Astrocyte of the cerebellum (primary cell): ENCODE results near the gene MISFA.

Experiments
- DNase-seq: peaks from one replicate; pipeline ENCODE4 v3.0.0-alpha.2; 2011; ENCODE audit warnings: low read depth
- H3K4me3 ChIP-seq: 2 replicates; pipeline ENCODE4 v1.5.1; 2011; ENCODE audit warnings: mild to moderate bottlenecking, low read depth, low read length, moderate library complexity
- CTCF ChIP-seq: IDR thresholded peaks from 2 replicates; pipeline ENCODE4 v1.5.1; 2012; ENCODE audit warnings: low read length, low read depth, moderate library complexity, mild to moderate bottlenecking; ENCODE audit errors: missing control alignments
- in situ Hi-C: cut with HindIII; loops from 2 replicates; pipeline ENCODE4 v1.10.0; 2017; ENCODE audit warnings: low sequenced_read_pairs

The MISFA gene

GRCh38 chr11:18594999-18595749, 4.4 kb upstream of the MISFA start:
- in situ Hi-C loops: loop anchor here (5.0 kb wide), 1 partner anchor 37 kb away; the partner anchor contains the start of gene SPTY2D1
- TF ChIP-seq CTCF: no peak
- DNase-seq: no peak
- no peak overlapping the region for H3K4me3 ChIP-seq

GRCh38 chr11:18600915-18601569, 1.5 kb downstream of the MISFA start:
- H3K4me3 ChIP-seq: no peak overlapping the region
- in situ Hi-C loops: no loop called here
- no peak for DNase-seq
- TF ChIP-seq CTCF: no peak

DNA sequence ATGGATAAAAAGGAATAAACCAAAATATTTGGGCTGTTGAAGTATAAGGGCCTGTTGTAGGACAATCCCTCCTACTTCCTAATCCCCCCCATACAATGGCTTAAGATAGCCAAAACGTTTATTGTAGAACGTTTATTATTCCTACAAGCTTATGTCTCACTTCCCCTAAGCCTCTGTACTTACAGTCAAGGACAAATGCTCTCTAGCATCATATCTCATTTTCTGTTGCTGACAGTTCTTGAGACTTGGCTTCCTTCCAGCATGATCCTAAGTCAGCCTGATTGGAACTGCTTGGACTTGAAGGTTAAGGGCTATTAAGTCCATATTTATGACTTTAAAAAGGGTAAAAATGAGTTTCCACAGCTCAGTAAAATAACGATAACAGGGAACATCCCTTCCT, 8.8 kb downstream of the MISFA start:
- no peak for DNase-seq
- H3K4me3 ChIP-seq: no peak overlapping the region
- in situ Hi-C loops: no loop called here
- no peak for TF ChIP-seq CTCF

GRCh38 chr11:18611196-18611595, 11.6 kb downstream of the MISFA start:
- in situ Hi-C loops: no loop called here
- no peak overlapping the region for H3K4me3 ChIP-seq
- TF ChIP-seq CTCF: no peak
- no peak for DNase-seq

DNA sequence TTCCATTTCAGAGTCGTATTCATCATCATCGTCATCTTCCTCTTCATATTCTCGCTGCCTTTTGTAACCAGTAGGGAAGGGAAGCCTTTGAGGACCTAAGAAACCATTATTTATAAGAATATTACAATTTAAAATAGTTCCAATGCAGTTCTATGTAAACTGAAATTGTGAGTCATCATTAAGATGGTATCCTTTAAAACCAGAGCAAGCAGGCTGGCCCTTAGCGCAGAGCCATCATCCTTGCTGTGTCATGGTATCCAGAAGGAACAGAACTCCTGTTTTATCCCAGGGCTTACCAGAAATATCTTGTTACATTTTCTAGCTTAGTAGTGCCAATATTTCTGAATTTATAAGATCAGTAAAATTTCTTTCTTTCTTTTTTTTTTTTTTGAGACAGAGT, 12.8 kb downstream of the MISFA start:
- in situ Hi-C loops: no loop called here
- DNase-seq: no peak
- no peak overlapping the region for H3K4me3 ChIP-seq
- no peak for TF ChIP-seq CTCF

GRCh38 chr11:18614667-18615066, 15.1 kb downstream of the MISFA start:
- no peak for TF ChIP-seq CTCF
- H3K4me3 ChIP-seq: no peak overlapping the region
- no peak for DNase-seq
- in situ Hi-C loops: no loop called here
